B cell (primary cell): ENCODE data around the gene CBX5. TPM values are rescaled to one million over a fixed set of nuclear protein-coding genes. Genes with fewer than 3 reads are reported as not detected.

Experiments used
- ATAC-seq: fragments of 200-7000 bp; cut with Tn5 transposase; one replicate; pipeline ENCODE4 v1.10.0; 2021; ENCODE audit warnings: low read depth, mild to moderate bottlenecking, moderate number of reproducible peaks, moderate library complexity
- CTCF ChIA-PET: fragments of 350-600 bp; sonication (Branson Sonifier 250); formaldehyde crosslinking; loops from one replicate; lab custom pipeline; 2021; ENCODE audit warnings: antibody characterized with exemption, inconsistent platforms; lab: Charles Lee
- POLR2A ChIA-PET: fragments of 350-600 bp; sonication (Branson Sonifier 250); formaldehyde crosslinking; loops from one replicate; lab custom pipeline; 2021; ENCODE audit warnings: antibody characterized with exemption; lab: Charles Lee
- DNase-seq: peaks from one replicate; pipeline ENCODE4 v3.0.0; 2013
- H2AFZ ChIP-seq: 2 replicates; pipeline ENCODE4 v1.6.1; 2012; ENCODE audit warnings: mild to moderate bottlenecking, low read depth, low read length; ENCODE audit not compliant: insufficient read depth, poor library complexity, severe bottlenecking
- H3K27ac ChIP-seq, 2 donors: 1 replicate in 1 of 2; 2 replicates in 1 of 2; pipeline ENCODE4 v1.5.1; 2012 to 2013; ENCODE audit warnings: low read length in 2 of 2, mild to moderate bottlenecking in 2 of 2, moderate library complexity in 1 of 2
- H3K27me3 ChIP-seq, 4 experiments: fragments of 200-600 bp in 1 of 4; sonication (generic) in 1 of 4; replicated peaks in 1 of 4; 1 replicate in 2 of 4; 2 replicates in 2 of 4; pipeline versions ENCODE4 v1.6.1 to v1.7.0; 2013 to 2016; ENCODE audit warnings: low read length in 3 of 4, mild to moderate bottlenecking in 2 of 4, mixed read lengths in 1 of 4, moderate library complexity in 1 of 4; ENCODE audit not compliant: insufficient read depth in 4 of 4, control insufficient read depth in 3 of 4; ENCODE audit errors: control extremely low read depth in 1 of 4
- H3K36me3 ChIP-seq, 2 experiments: replicated peaks in 1 of 2; 1 replicate in 1 of 2; 2 replicates in 1 of 2; pipeline versions ENCODE4 v1.6.1 to v1.7.1; 2013; ENCODE audit warnings: low read length in 1 of 2; ENCODE audit not compliant: insufficient read depth in 2 of 2, control insufficient read depth in 1 of 2; ENCODE audit errors: control extremely low read depth in 1 of 2, extremely low read depth in 1 of 2
- H3K4me1 ChIP-seq, 2 donors: fragments of 200-600 bp in 1 of 2; sonication (generic) in 1 of 2; 1 replicate in 1 of 2; 2 replicates in 1 of 2; pipeline versions ENCODE4 v1.5.1 to v1.6.1; 2013 to 2017; ENCODE audit warnings: low read length in 2 of 2; ENCODE audit not compliant: control insufficient read depth in 2 of 2, insufficient read depth in 2 of 2
- H3K4me2 ChIP-seq: replicated peaks from 2 replicates; pipeline ENCODE3; 2012; ENCODE audit warnings: mild to moderate bottlenecking, low read depth, low read length; ENCODE audit not compliant: poor library complexity, severe bottlenecking
- H3K4me3 ChIP-seq, 5 experiments: fragments of 200-600 bp in 1 of 5; sonication (generic) in 1 of 5; 1 replicate in 3 of 5; 2 replicates in 2 of 5; pipeline versions ENCODE4 v1.5.1 to v1.7.0; 2011 to 2016; ENCODE audit warnings: low read length in 4 of 5, mild to moderate bottlenecking in 4 of 5, low read depth in 2 of 5, control low read depth in 1 of 5, moderate library complexity in 1 of 5; ENCODE audit not compliant: insufficient read depth in 1 of 5; ENCODE audit errors: control extremely low read depth in 1 of 5, extremely low read depth in 1 of 5
- H3K79me2 ChIP-seq: fragments of 200-600 bp; sonication (generic); one replicate; pipeline ENCODE4 v1.6.0; 2016; ENCODE audit warnings: low read length; ENCODE audit not compliant: control insufficient read depth, insufficient read depth
- H3K9ac ChIP-seq: fragments of 200-600 bp; sonication (generic); 2 replicates; pipeline ENCODE4 v1.6.1; 2017; ENCODE audit warnings: mild to moderate bottlenecking, low read length, moderate library complexity
- H3K9me3 ChIP-seq, 3 donors: one replicate each; pipeline versions ENCODE4 v1.6.1 to v1.7.1; 2013; ENCODE audit warnings: low read length in 2 of 3; ENCODE audit not compliant: control insufficient read depth in 2 of 3, insufficient read depth in 1 of 3; ENCODE audit errors: control extremely low read depth in 1 of 3
- H4K20me1 ChIP-seq: 2 replicates; pipeline ENCODE4 v1.6.0; 2012; ENCODE audit warnings: mild to moderate bottlenecking, low read length; ENCODE audit not compliant: insufficient read depth, control insufficient read depth, poor library complexity, severe bottlenecking
- H3K27ac Mint-ChIP-seq: one replicate; pipeline ENCODE4 v1.8.0; 2021; ENCODE audit warnings: mixed read lengths
- H3K27me3 Mint-ChIP-seq: one replicate; pipeline ENCODE4 v1.8.0; 2021; ENCODE audit warnings: mixed read lengths
- H3K4me1 Mint-ChIP-seq: one replicate; pipeline ENCODE4 v1.8.0; 2021; ENCODE audit warnings: mixed read lengths
- H3K4me3 Mint-ChIP-seq: one replicate; pipeline ENCODE4 v1.8.0; 2021; ENCODE audit warnings: mixed read lengths
- H3K9me3 Mint-ChIP-seq: one replicate; pipeline ENCODE4 v1.8.0; 2022; ENCODE audit warnings: mixed read lengths; ENCODE audit not compliant: insufficient read depth
- EZH2 ChIP-seq: IDR thresholded peaks from 2 replicates; pipeline ENCODE4 v1.6.1; 2012; ENCODE audit warnings: borderline replicate concordance, low read depth, mild to moderate bottlenecking, moderate library complexity, low read length; ENCODE audit not compliant: insufficient read depth, poor library complexity, severe bottlenecking
- WGBS: methylation state at CpG from one replicate; pipeline ENCODE4 v1.1.5; 2013; ENCODE audit warnings: missing lambda C conversion rate; ENCODE audit not compliant: insufficient coverage; 5-methylcytosine and 5-hydroxymethylcytosine counted together
- intact Hi-C: fragments of 100-400 bp; cut with micrococcal nuclease; formaldehyde crosslinking; loops from one replicate; pipeline ENCODE4 v1.10.0; 2022
- polyA plus RNA-seq: library from polyadenylated mRNA; depleted of rRNA; stranded (reverse); fragments of >200 nt; gene quantifications from 2 replicates; pipeline ENCODE4 v1.2.3, GENCODE V29; 2012
- total RNA-seq, 2 donors: library from RNA; stranded (reverse); fragments of 120-200 nt in 1 of 2; gene quantifications; 1 replicate in 1 of 2; 2 replicates in 1 of 2; pipeline versions ENCODE4 v1.2.3 to v1.2.4, GENCODE V29; 2013 to 2022
- TF ChIP-seq, protein P1 (sequence below): fragments of 200-600 bp; IDR thresholded peaks from one replicate; pipeline ENCODE4 v1.8.0; 2022; ENCODE audit warnings: antibody characterized with exemption, mild to moderate bottlenecking

CBX5 gene
- total and polyA plus RNA-seq, 2 donors (not counting 1 experiment from before 2014, with no cell fraction given), result 10.5 to 66.2 TPM

DNA sequence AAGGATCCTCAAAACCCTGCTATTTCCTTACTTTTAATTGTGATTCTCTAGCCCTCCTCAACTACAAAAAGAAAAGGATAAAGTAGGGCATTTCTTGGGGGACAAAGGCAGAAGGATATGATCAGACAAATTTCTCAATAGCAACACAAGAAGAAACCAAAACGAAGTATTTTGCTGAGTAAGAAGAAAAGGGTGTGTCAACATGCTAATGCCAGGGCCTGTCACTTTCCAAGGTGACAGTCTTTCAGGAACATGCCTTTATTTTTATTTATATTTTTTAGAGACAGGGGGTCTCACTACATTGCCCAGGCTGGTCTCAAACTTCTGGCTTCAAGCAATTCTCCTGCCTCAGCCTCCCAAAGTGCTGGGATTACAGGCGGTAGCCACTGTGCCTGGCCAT, 39.8 kb downstream of the CBX5 start:
- Mint-ChIP-seq H3K27me3 (no peaks in the 10 kb centered on the region), H3K27ac (no peak overlapping the region), H3K4me1 (peaks cover 2% of the 10 kb centered on the region), H3K9me3 (no peaks in the 10 kb centered on the region), H3K4me3 (no peak overlapping the region)
- no peak overlapping the region for H2AFZ ChIP-seq
- ChIA-PET CTCF (interaction anchor here (1.0 to 4.9 kb wide), 2 partner anchors 12 to 26 kb away, joined by 3 to 25 read pairs; no protein-coding TSS in a partner anchor), POLR2A (no interaction called here)
- no peak for ATAC-seq
- TF ChIP-seq, protein P1, sequence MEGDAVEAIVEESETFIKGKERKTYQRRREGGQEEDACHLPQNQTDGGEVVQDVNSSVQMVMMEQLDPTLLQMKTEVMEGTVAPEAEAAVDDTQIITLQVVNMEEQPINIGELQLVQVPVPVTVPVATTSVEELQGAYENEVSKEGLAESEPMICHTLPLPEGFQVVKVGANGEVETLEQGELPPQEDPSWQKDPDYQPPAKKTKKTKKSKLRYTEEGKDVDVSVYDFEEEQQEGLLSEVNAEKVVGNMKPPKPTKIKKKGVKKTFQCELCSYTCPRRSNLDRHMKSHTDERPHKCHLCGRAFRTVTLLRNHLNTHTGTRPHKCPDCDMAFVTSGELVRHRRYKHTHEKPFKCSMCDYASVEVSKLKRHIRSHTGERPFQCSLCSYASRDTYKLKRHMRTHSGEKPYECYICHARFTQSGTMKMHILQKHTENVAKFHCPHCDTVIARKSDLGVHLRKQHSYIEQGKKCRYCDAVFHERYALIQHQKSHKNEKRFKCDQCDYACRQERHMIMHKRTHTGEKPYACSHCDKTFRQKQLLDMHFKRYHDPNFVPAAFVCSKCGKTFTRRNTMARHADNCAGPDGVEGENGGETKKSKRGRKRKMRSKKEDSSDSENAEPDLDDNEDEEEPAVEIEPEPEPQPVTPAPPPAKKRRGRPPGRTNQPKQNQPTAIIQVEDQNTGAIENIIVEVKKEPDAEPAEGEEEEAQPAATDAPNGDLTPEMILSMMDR, result no peak
- no peak for TF ChIP-seq EZH2
- WGBS, result no CpG with 5 or more reads among the region's 2 CpGs
- intact Hi-C loops, result no loop called here
- no peak overlapping the region for H3K4me3 ChIP-seq
- no peak for DNase-seq
- no peak overlapping the region for H3K27ac ChIP-seq
- H3K9ac ChIP-seq, result no peak overlapping the region
- H3K36me3 ChIP-seq, result peaks cover 7 to 40% of the 10 kb centered on the region in 2 experiments
- H3K9me3 ChIP-seq, result no peaks in the 10 kb centered on the region
- H3K79me2 ChIP-seq, result peaks cover 4% of the 10 kb centered on the region
- no peaks in the 10 kb centered on the region for H3K4me1 ChIP-seq
- H4K20me1 ChIP-seq, result no peaks in the 10 kb centered on the region
- no peaks in the 10 kb centered on the region for H3K27me3 ChIP-seq
- H3K4me2 ChIP-seq, result no peak overlapping the region

DNA sequence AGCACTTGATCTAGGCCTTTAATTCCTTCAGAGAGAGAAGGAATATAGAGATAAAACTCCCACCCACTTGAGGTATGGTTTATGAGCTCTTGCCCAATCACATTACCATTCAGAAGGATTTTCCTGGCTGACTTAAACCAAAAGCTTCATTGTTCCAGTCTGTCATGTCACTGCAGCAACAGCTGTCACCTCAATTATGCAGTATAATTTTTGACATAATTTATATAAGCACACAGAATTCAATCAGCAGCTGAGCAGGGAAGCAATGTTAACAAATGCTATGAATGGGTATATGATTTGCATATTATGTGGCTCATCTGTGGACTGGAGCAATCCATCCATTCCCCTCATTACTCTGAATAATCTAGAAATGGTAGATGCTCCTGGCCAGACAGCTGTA, 40.3 kb downstream of the CBX5 start:
- Histone ChIP-seq H3K9me3 (no peaks in the 10 kb centered on the region), H3K4me1 (no peaks in the 10 kb centered on the region), H3K9ac (no peak overlapping the region), H3K79me2 (peaks cover 4% of the 10 kb centered on the region), H2AFZ (no peak overlapping the region), H3K27me3 (no peaks in the 10 kb centered on the region), H4K20me1 (no peaks in the 10 kb centered on the region), H3K36me3 (peaks cover 7 to 38% of the 10 kb centered on the region in 2 experiments), H3K27ac (no peak overlapping the region), H3K4me2 (no peak overlapping the region), H3K4me3 (no peak overlapping the region)
- Mint-ChIP-seq H3K27me3 (no peaks in the 10 kb centered on the region), H3K4me3 (no peak overlapping the region), H3K27ac (no peak overlapping the region), H3K4me1 (peaks cover 2% of the 10 kb centered on the region), H3K9me3 (no peaks in the 10 kb centered on the region)
- ChIA-PET CTCF (interaction anchor here (4.9 kb wide), 1 partner anchor 12 kb away, joined by 25 read pairs; no protein-coding TSS in a partner anchor), POLR2A (no interaction called here)
- TF ChIP-seq EZH2, result no peak
- TF ChIP-seq, protein P1, result no peak
- ATAC-seq, result no peak
- DNase-seq, result no peak
- intact Hi-C loops, result no loop called here
